ENCODE measurements around the gene ZNF100.

GRCh38 chr19:21699197-21699596 is 68.2 kb downstream of the ZNF100 start:
- no peak for TF ChIP-seq CTCF (conservative IDR thresholded peaks at IDR 0.05 in 1 of 2, IDR thresholded peaks at IDR 0.05 in 1 of 2; ENCODE audit: low read depth in 1 of 2, low read length in 2 of 2)
- no peak for TF ChIP-seq EZH2 (IDR thresholded peaks at IDR 0.05; ENCODE audit: low read length, missing control alignments)

All from fibroblast of lung (primary cell).